NT2/D1 (cell line): ENCODE measurements around the gene CD274.

ENCODE experiments used
- SUZ12 ChIP-seq: IDR thresholded peaks from 2 replicates; pipeline ENCODE4 v1.6.1; 2011; ENCODE audit not compliant: insufficient read length, insufficient read depth; ENCODE audit errors: extremely low read depth
- ZNF274 ChIP-seq: IDR thresholded peaks from 2 replicates; pipeline ENCODE4 v1.6.1; 2011; ENCODE audit warnings: mild to moderate bottlenecking, low read depth, low read length

- no peak for TF ChIP-seq SUZ12
- no peak for TF ChIP-seq ZNF274
Measured at GRCh38 chr9:5466766-5467165, 16.4 kb downstream of the CD274 start.
